ENCODE data around the gene CRYZL1. TPM values are rescaled to one million over a fixed set of nuclear protein-coding genes. Genes with fewer than 3 reads are reported as not detected.

Gene CRYZL1
- total RNA-seq, 1 experiment from 2014 or later, result 13.5 TPM

- no peak overlapping the region for H2BK20ac ChIP-seq (ENCODE audit: low read depth, low read length, poor library complexity, severe bottlenecking)
- H3K9ac ChIP-seq (ENCODE audit: extremely low read depth, insufficient read length, low read length), result no peak overlapping the region
- Mint-ChIP-seq H3K36me3 (ENCODE audit: insufficient read depth in 1 of 3, low read depth in 3 of 3) (peaks cover 2 to 11% (median 2%) of the 10 kb centered on the region in 3 experiments; a peak in 4 of 7 replicates), H3K27ac (0 out of 7 replicates have a peak overlapping the region, but pooled peaks of 1 of the 3 experiments have one; percentile 4), H3K4me1 (peaks cover 33 to 42% of the 10 kb centered on the region in 2 experiments), H3K27me3 (ENCODE audit: low read depth) (no peaks in the 10 kb centered on the region), H3K4me3 (no peak overlapping the region), H3K9me3 (no peaks in the 10 kb centered on the region)
- H2AK5ac ChIP-seq (ENCODE audit: insufficient read length, low read length), result no peak overlapping the region
- H2BK120ac ChIP-seq (ENCODE audit: low read depth, low read length, poor library complexity, severe bottlenecking), result no peak overlapping the region
- no peak for TF ChIP-seq CTCF (conservative IDR thresholded peaks at IDR 0.05)
- no peak overlapping the region for H4K91ac ChIP-seq (ENCODE audit: insufficient read length, low read depth, low read length)
- peaks cover 40% of the 10 kb centered on the region; the same call in 1 of the 2 replicates for H3K79me2 ChIP-seq (ENCODE audit: insufficient read depth, low read length)
- H3K4me2 ChIP-seq (ENCODE audit: insufficient read depth, insufficient read length, low read length), result no peak overlapping the region
- no peak overlapping the region for H2BK5ac ChIP-seq (ENCODE audit: insufficient read length, low read length)
- H3K79me1 ChIP-seq (ENCODE audit: insufficient read depth, low read depth, low read length, poor library complexity, severe bottlenecking), result peaks cover 13% of the 10 kb centered on the region
- H4K8ac ChIP-seq (replicated peaks; ENCODE audit: insufficient read length, low read depth, low read length), result no peak overlapping the region
- no peak overlapping the region for H3K27ac ChIP-seq (ENCODE audit: insufficient read length, low read depth, low read length)
- H3K56ac ChIP-seq (ENCODE audit: insufficient read length, low read depth, low read length), result no peak overlapping the region
- H3K4me1 ChIP-seq (ENCODE audit: insufficient read depth, low read length), result no peaks in the 10 kb centered on the region
- DNase-seq, result no peak
- H2BK12ac ChIP-seq (ENCODE audit: insufficient read length, low read depth, low read length), result no peak overlapping the region
- no peak overlapping the region for H3K23ac ChIP-seq (ENCODE audit: insufficient read length, low read depth, low read length)
- no peaks in the 10 kb centered on the region for H3K9me3 ChIP-seq (ENCODE audit: control insufficient read depth, low read depth, low read length)
- no peaks in the 10 kb centered on the region for H3K23me2 ChIP-seq (ENCODE audit: insufficient read length, low read depth, low read length, poor library complexity, severe bottlenecking)
- no peak overlapping the region for H3K4ac ChIP-seq (ENCODE audit: low read depth, low read length)
- no peak overlapping the region for H3K14ac ChIP-seq (ENCODE audit: insufficient read depth, low read length)
- no peak overlapping the region for H2AFZ ChIP-seq (ENCODE audit: low read length)
- H3T11ph ChIP-seq (ENCODE audit: low read length), result no peak overlapping the region
- H2BK15ac ChIP-seq (ENCODE audit: low read depth, low read length), result no peak overlapping the region
- no CpG with 5 or more reads among the region's 3 CpGs for WGBS (ENCODE audit: extremely low coverage, insufficient read length, low lambda C conversion rate)
- no peak overlapping the region for H4K5ac ChIP-seq (ENCODE audit: insufficient read length, low read depth, low read length)
- peaks cover 3% of the 10 kb centered on the region for H4K20me1 ChIP-seq (ENCODE audit: control insufficient read depth, insufficient read depth, insufficient read length)
- H3K18ac ChIP-seq (ENCODE audit: insufficient read length, low read depth, low read length), result no peak overlapping the region
- H3K27me3 ChIP-seq (ENCODE audit: insufficient read depth, low read length), result no peaks in the 10 kb centered on the region
These were observed 22.6 kb upstream of the CRYZL1 start for GRCh38 chr21:33664135-33664534.
